Measurements from ENCODE around the gene FSD2. TPM values are rescaled to one million over a fixed set of nuclear protein-coding genes. Genes with fewer than 3 reads are reported as not detected.

Gene FSD2
- total and polyA plus RNA-seq, 2 of the 4 experiments (the other 2 are of a cell fraction): not detected

DNA sequence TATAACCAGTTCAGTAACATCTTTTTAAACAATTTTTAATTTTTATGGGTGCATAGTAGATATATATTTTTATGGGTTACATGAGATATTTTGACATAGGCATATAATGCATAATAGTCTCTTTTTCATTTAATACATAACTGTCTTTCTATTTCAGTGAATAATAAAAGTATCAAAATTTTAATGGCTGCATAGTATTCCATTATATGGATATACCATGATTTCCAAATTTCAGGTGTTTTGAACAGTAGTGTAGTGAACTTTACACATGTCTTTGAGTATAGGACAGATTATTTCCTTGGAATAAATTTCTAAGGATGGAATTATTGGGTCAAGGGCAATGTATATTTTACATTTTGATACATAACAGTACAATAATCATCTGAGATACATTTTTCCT lies 14.3 kb upstream of the FSD2 start:
- Histone ChIP-seq H4K91ac (ENCODE audit: insufficient read depth, low read depth, low read length) (no peak overlapping the region), H4K5ac (ENCODE audit: low read depth, low read length) (no peak overlapping the region), H3K18ac (ENCODE audit: low read depth, low read length) (no peak overlapping the region), H4K8ac (ENCODE audit: low read depth in 2 of 2, low read length in 2 of 2) (no peak overlapping the region), H2BK5ac (ENCODE audit: low read depth, low read length, poor library complexity, severe bottlenecking) (no peak overlapping the region), H2AFZ (replicated peaks; ENCODE audit: low read length, poor library complexity) (no peak overlapping the region), H3K4ac (ENCODE audit: low read depth, low read length) (no peak overlapping the region), H3K79me1 (ENCODE audit: low read depth in 1 of 2, low read length in 2 of 2) (peaks cover 11 to 18% of the 10 kb centered on the region in 2 experiments), H3K9me3 (ENCODE audit: control insufficient read depth, insufficient read depth, low read length) (no peaks in the 10 kb centered on the region), H3K27ac (ENCODE audit: insufficient read depth, low read length) (no peak overlapping the region), H3K14ac (replicated peaks; ENCODE audit: low read depth, low read length) (no peak overlapping the region), H3K9me1 (ENCODE audit: insufficient read depth, low read length) (no peaks in the 10 kb centered on the region), H3K23ac (ENCODE audit: low read depth, low read length) (no peak overlapping the region), H3K4me1 (ENCODE audit: control insufficient read depth, insufficient read depth, low read length) (no peaks in the 10 kb centered on the region), H2BK15ac (ENCODE audit: low read depth, low read length) (no peak overlapping the region), H2AK5ac (ENCODE audit: low read depth, low read length) (no peak overlapping the region), H2BK120ac (ENCODE audit: low read depth, low read length) (no peak overlapping the region), H3K56ac (ENCODE audit: extremely low read depth, insufficient read depth, low read length) (no peak overlapping the region), H3K4me3 (ENCODE audit: insufficient read depth, low read depth, low read length) (no peak overlapping the region), H2AK9ac (replicated peaks; ENCODE audit: low read depth, low read length, poor library complexity) (no peak overlapping the region), H3K9ac (ENCODE audit: low read depth, low read length) (no peak overlapping the region), H4K20me1 (ENCODE audit: insufficient read depth, low read length) (no peaks in the 10 kb centered on the region; the same call in 1 of the 2 replicates), H3K27me3 (ENCODE audit: control insufficient read depth, insufficient read depth, low read length) (no peaks in the 10 kb centered on the region), H3K36me3 (ENCODE audit: control insufficient read depth, insufficient read depth, low read length) (peaks cover 36% of the 10 kb centered on the region), H2BK20ac (ENCODE audit: low read depth, low read length) (no peak overlapping the region), H3K4me2 (ENCODE audit: low read depth, low read length) (no peak overlapping the region)
- in situ Hi-C loops (cut with MboI; ENCODE audit: low sequenced_read_pairs): loop anchor here (10.0 kb wide), 1 partner anchor 285 kb away; no protein-coding TSS in a partner anchor
- TF ChIP-seq POLR2A (IDR thresholded peaks at IDR 0.05; ENCODE audit: low read depth, low read length) (no peak), CHD1 (IDR thresholded peaks at IDR 0.05; ENCODE audit: low read depth, low read length) (no peak), MXI1 (IDR thresholded peaks at IDR 0.05; ENCODE audit: borderline replicate concordance, low read depth, low read length) (no peak), CEBPB (IDR thresholded peaks at IDR 0.05; ENCODE audit: low read depth, low read length) (no peak), MAZ (IDR thresholded peaks at IDR 0.05; ENCODE audit: borderline replicate concordance, low read depth, low read length) (no peak), BHLHE40 (IDR thresholded peaks at IDR 0.05; ENCODE audit: low read depth, low read length) (no peak), FOS (IDR thresholded peaks at IDR 0.05; ENCODE audit: low read depth, low read length) (no peak), RCOR1 (IDR thresholded peaks at IDR 0.05; ENCODE audit: insufficient replicate concordance, low read length) (no peak), RFX5 (IDR thresholded peaks at IDR 0.05; ENCODE audit: low read depth, low read length) (no peak), MAFK (IDR thresholded peaks at IDR 0.05; ENCODE audit: low read depth, low read length) (no peak), RAD21 (IDR thresholded peaks at IDR 0.05; ENCODE audit: low read length) (no peak), NFE2L2 (IDR thresholded peaks at IDR 0.05; ENCODE audit: low read depth, low read length) (no peak), SMC3 (IDR thresholded peaks at IDR 0.05; ENCODE audit: low read depth, low read length) (no peak)
- TF ChIP-seq, protein P1, sequence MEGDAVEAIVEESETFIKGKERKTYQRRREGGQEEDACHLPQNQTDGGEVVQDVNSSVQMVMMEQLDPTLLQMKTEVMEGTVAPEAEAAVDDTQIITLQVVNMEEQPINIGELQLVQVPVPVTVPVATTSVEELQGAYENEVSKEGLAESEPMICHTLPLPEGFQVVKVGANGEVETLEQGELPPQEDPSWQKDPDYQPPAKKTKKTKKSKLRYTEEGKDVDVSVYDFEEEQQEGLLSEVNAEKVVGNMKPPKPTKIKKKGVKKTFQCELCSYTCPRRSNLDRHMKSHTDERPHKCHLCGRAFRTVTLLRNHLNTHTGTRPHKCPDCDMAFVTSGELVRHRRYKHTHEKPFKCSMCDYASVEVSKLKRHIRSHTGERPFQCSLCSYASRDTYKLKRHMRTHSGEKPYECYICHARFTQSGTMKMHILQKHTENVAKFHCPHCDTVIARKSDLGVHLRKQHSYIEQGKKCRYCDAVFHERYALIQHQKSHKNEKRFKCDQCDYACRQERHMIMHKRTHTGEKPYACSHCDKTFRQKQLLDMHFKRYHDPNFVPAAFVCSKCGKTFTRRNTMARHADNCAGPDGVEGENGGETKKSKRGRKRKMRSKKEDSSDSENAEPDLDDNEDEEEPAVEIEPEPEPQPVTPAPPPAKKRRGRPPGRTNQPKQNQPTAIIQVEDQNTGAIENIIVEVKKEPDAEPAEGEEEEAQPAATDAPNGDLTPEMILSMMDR (conservative IDR thresholded peaks at IDR 0.05; ENCODE audit: low read depth, low read length): no peak
- TF ChIP-seq, protein P2, sequence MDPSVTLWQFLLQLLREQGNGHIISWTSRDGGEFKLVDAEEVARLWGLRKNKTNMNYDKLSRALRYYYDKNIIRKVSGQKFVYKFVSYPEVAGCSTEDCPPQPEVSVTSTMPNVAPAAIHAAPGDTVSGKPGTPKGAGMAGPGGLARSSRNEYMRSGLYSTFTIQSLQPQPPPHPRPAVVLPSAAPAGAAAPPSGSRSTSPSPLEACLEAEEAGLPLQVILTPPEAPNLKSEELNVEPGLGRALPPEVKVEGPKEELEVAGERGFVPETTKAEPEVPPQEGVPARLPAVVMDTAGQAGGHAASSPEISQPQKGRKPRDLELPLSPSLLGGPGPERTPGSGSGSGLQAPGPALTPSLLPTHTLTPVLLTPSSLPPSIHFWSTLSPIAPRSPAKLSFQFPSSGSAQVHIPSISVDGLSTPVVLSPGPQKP (IDR thresholded peaks at IDR 0.05; ENCODE audit: borderline replicate concordance, low read depth, low read length): no peak
- TF ChIP-seq, protein P3, sequence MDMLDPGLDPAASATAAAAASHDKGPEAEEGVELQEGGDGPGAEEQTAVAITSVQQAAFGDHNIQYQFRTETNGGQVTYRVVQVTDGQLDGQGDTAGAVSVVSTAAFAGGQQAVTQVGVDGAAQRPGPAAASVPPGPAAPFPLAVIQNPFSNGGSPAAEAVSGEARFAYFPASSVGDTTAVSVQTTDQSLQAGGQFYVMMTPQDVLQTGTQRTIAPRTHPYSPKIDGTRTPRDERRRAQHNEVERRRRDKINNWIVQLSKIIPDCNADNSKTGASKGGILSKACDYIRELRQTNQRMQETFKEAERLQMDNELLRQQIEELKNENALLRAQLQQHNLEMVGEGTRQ (IDR thresholded peaks at IDR 0.05; ENCODE audit: low read depth, low read length): no peak
- dilution Hi-C loops (cut with HindIII; ENCODE audit: low sequenced_read_pairs, unreplicated experiment): no loop called here
- intact Hi-C loops (cut with micrococcal nuclease): no loop called here
- BruUV-seq (replicated peaks): no TSS peak
- ATAC-seq (ENCODE audit: low read depth) (no peak), DNase-seq (no peak)
- POLR2A ChIA-PET (ENCODE audit: unreplicated experiment): no interaction called here
- CTCF ChIA-PET: no interaction called here

Data from IMR-90 (cell line).